Measurements from ENCODE around the gene TCF4. TPM values are rescaled to one million over a fixed set of nuclear protein-coding genes. Genes with fewer than 3 reads are reported as not detected.

Gene TCF4
- total RNA-seq, 1 experiment from 2014 or later: 143 TPM

DNA sequence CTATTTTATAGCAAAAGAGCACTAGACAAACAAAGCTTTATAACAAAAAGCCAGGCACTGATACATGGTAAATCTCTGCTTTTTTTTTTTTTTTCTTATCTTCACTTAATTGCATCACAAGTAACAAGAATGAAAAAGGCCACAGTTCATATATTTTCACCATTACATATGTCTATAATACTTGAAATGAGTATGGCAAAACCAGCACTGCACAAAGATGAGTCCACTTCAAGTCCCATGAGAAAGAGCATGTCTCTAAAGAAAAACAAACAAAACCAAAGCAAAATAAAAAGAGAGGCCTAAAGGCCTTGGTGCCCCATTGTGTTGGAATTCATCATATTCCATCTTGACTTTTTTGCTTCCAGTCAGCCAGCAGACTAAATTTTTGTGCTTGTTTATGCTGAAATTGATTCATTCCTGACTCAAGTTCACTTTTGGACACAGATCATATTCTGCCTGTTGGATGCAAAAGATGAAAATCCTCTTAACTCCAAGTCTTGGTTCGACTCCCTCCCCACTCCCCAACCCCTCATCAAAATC is 363.8 kb downstream of the TCF4 start:
- DNase-seq (ENCODE audit: low spot score): no peak
- no peak overlapping the region for H3K27ac ChIP-seq (ENCODE audit: low read depth, low read length, poor library complexity, severe bottlenecking)
- H3K27me3 ChIP-seq (replicated peaks; ENCODE audit: insufficient read depth, low read depth, low read length, poor library complexity): no peaks in the 10 kb centered on the region
- ChIA-PET CTCF (no interaction called here), POLR2A (ENCODE audit: low non-redundant PET) (no interaction called here)
- BruUV-seq (replicated peaks): no TSS peak
- H3K9me3 ChIP-seq (ENCODE audit: low read depth, low read length, poor library complexity, severe bottlenecking): no peaks in the 10 kb centered on the region
- no peak overlapping the region for H3K4me3 ChIP-seq (ENCODE audit: low read depth, low read length, poor library complexity, severe bottlenecking)
- H3K36me3 ChIP-seq (ENCODE audit: insufficient read depth, low read length, poor library complexity, severe bottlenecking): peaks cover 25% of the 10 kb centered on the region
- intact Hi-C loops (cut with micrococcal nuclease; ENCODE audit: unreplicated experiment): no loop called here
- peaks cover 4% of the 10 kb centered on the region for H3K4me1 ChIP-seq (ENCODE audit: insufficient read depth, low read length, poor library complexity, severe bottlenecking)
- TF ChIP-seq EZH2 (IDR thresholded peaks at IDR 0.05; ENCODE audit: borderline replicate concordance, low read depth, low read length, poor library complexity, severe bottlenecking) (no peak), CTCF (conservative IDR thresholded peaks at IDR 0.05; ENCODE audit: low read depth, low read length) (no peak)

DNA sequence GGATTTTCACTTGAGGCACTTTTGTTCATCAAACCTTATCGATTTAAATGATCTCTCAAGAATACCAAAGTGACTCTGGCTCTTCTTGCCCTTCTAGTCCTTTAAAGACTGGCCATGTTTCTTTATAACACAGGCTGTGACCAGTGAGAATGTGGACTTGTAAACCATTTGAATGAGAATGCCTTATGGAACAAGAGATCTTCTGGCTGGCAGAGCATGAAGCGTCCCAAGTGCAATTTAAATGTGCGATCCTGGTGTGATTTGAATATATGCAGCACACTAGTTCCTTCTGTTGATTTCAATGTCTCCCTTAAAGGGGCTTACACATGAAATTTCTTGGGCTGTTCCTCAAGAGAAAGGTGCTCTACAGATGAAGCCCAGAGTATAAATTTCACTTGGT is 366.4 kb downstream of the TCF4 start:
- Histone ChIP-seq H3K9me3 (ENCODE audit: low read depth, low read length, poor library complexity, severe bottlenecking) (no peaks in the 10 kb centered on the region), H3K4me1 (ENCODE audit: insufficient read depth, low read length, poor library complexity, severe bottlenecking) (peaks cover 4% of the 10 kb centered on the region), H3K36me3 (ENCODE audit: insufficient read depth, low read length, poor library complexity, severe bottlenecking) (peaks cover 3% of the 10 kb centered on the region), H3K27ac (ENCODE audit: low read depth, low read length, poor library complexity, severe bottlenecking) (no peak overlapping the region), H3K27me3 (replicated peaks; ENCODE audit: insufficient read depth, low read depth, low read length, poor library complexity) (no peaks in the 10 kb centered on the region), H3K4me3 (ENCODE audit: low read depth, low read length, poor library complexity, severe bottlenecking) (no peak overlapping the region)
- intact Hi-C loops (cut with micrococcal nuclease; ENCODE audit: unreplicated experiment): no loop called here
- ChIA-PET CTCF (no interaction called here), POLR2A (ENCODE audit: low non-redundant PET) (no interaction called here)
- TF ChIP-seq EZH2 (IDR thresholded peaks at IDR 0.05; ENCODE audit: borderline replicate concordance, low read depth, low read length, poor library complexity, severe bottlenecking) (no peak), CTCF (conservative IDR thresholded peaks at IDR 0.05; ENCODE audit: low read depth, low read length) (no peak)
- DNase-seq (ENCODE audit: low spot score): no peak
- no TSS peak for BruUV-seq (replicated peaks)

- no TSS peak for BruUV-seq (replicated peaks)
- no peak overlapping the region for H3K27ac ChIP-seq (ENCODE audit: low read depth, low read length, poor library complexity, severe bottlenecking)
- H3K27me3 ChIP-seq (replicated peaks; ENCODE audit: insufficient read depth, low read depth, low read length, poor library complexity): no peaks in the 10 kb centered on the region
- H3K36me3 ChIP-seq (ENCODE audit: insufficient read depth, low read length, poor library complexity, severe bottlenecking): no peaks in the 10 kb centered on the region
- H3K4me3 ChIP-seq (ENCODE audit: low read depth, low read length, poor library complexity, severe bottlenecking): no peak overlapping the region
- POLR2A ChIA-PET (ENCODE audit: low non-redundant PET): no interaction called here
- no peak for TF ChIP-seq CTCF (conservative IDR thresholded peaks at IDR 0.05; ENCODE audit: low read depth, low read length)
- CTCF ChIA-PET: no interaction called here
- intact Hi-C loops (cut with micrococcal nuclease; ENCODE audit: unreplicated experiment): no loop called here
- no peak for DNase-seq (ENCODE audit: low spot score)
- H3K9me3 ChIP-seq (ENCODE audit: low read depth, low read length, poor library complexity, severe bottlenecking): no peaks in the 10 kb centered on the region
- H3K4me1 ChIP-seq (ENCODE audit: insufficient read depth, low read length, poor library complexity, severe bottlenecking): no peaks in the 10 kb centered on the region
Observed at GRCh38 chr18:55220523-55220922, 367.5 kb downstream of the TCF4 start.

All from A673 (cell line).